HG03108 (cell line): Measurements from ENCODE around the gene ATRN.

Experiments
- ATAC-seq: cut with Tn5 transposase; IDR thresholded peaks from one replicate; pipeline ENCODE4 v1.9.1; 2021; ENCODE audit warnings: moderate library complexity; ENCODE audit not compliant: unreplicated experiment

The ATRN gene

GRCh38 chr20:3616250-3616649, 145.4 kb downstream of the ATRN start:
- no peak for ATAC-seq

- no peak for ATAC-seq
These were observed 150.3 kb downstream of the ATRN start for GRCh38 chr20:3621111-3621510.

- ATAC-seq = no peak
These were observed 151.6 kb downstream of the ATRN start for GRCh38 chr20:3622406-3622805.

- ATAC-seq = no peak
These were observed 156.7 kb downstream of the ATRN start for GRCh38 chr20:3627476-3627875.

- ATAC-seq = no peak
These were observed 157.9 kb downstream of the ATRN start for GRCh38 chr20:3628502-3629314.

GRCh38 chr20:3629893-3630292, 159.1 kb downstream of the ATRN start:
- ATAC-seq = no peak

GRCh38 chr20:3630429-3630828, 159.6 kb downstream of the ATRN start:
- no peak for ATAC-seq

- ATAC-seq = no peak
These were observed 160.7 kb downstream of the ATRN start for GRCh38 chr20:3631534-3631933.

GRCh38 chr20:3632311-3633004, 161.6 kb downstream of the ATRN start:
- no peak for ATAC-seq

GRCh38 chr20:3633913-3634478, 163.2 kb downstream of the ATRN start:
- ATAC-seq = no peak

- no peak for ATAC-seq
These were observed 164.5 kb downstream of the ATRN start for GRCh38 chr20:3635346-3635745.

GRCh38 chr20:3640259-3640658, 169.4 kb downstream of the ATRN start:
- no peak for ATAC-seq

GRCh38 chr20:3645309-3646066, 174.7 kb downstream of the ATRN start:
- no peak for ATAC-seq

GRCh38 chr20:3646067-3646440, 175.2 kb downstream of the ATRN start:
- ATAC-seq = no peak

GRCh38 chr20:3646651-3647050, 175.8 kb downstream of the ATRN start:
- no peak for ATAC-seq

GRCh38 chr20:3647473-3647872, 176.7 kb downstream of the ATRN start:
- ATAC-seq = no peak

- no peak for ATAC-seq
These were observed 178.1 kb downstream of the ATRN start for GRCh38 chr20:3648951-3649350.

- no peak for ATAC-seq
These were observed 180.6 kb downstream of the ATRN start for GRCh38 chr20:3651204-3651962.

- ATAC-seq = no peak
These were observed 181.4 kb downstream of the ATRN start for GRCh38 chr20:3652221-3652620.

GRCh38 chr20:3652676-3653596, 182.1 kb downstream of the ATRN start:
- no peak for ATAC-seq
